ENCODE data around the gene QSER1. TPM values are rescaled to one million over a fixed set of nuclear protein-coding genes. Genes with fewer than 3 reads are reported as not detected.

The QSER1 gene
- total RNA-seq, 1 experiment from 2014 or later = 54.8 TPM

- Mint-ChIP-seq H3K9me3 (ENCODE audit: low read depth, unreplicated experiment) (no peaks in the 10 kb centered on the region), H3K27me3 (ENCODE audit: unreplicated experiment) (no peaks in the 10 kb centered on the region)
Observed at GRCh38 chr11:32916994-32917393, 24.4 kb downstream of the QSER1 start.

GRCh38 chr11:32918427-32918826 is 25.8 kb downstream of the QSER1 start:
- no peak for TF ChIP-seq CTCF (IDR thresholded peaks at IDR 0.05; ENCODE audit: unreplicated experiment)
- H3K36me3 Mint-ChIP-seq (ENCODE audit: insufficient read depth, unreplicated experiment) = no peaks in the 10 kb centered on the region
- DNase-seq = no peak
- peak overlapping the region; percentile 52 for H3K27ac Mint-ChIP-seq (ENCODE audit: unreplicated experiment)
- peak overlapping the region; percentile 0 for H3K4me3 Mint-ChIP-seq (ENCODE audit: low read depth, unreplicated experiment)
- BruUV-seq (replicated peaks) = no TSS peak
- H3K4me1 Mint-ChIP-seq (ENCODE audit: low read depth, unreplicated experiment) = peaks cover 25% of the 10 kb centered on the region
- CTCF ChIA-PET = no interaction called here
- no peaks in the 10 kb centered on the region for H3K9me3 Mint-ChIP-seq (ENCODE audit: low read depth, unreplicated experiment)
- intact Hi-C loops (cut with micrococcal nuclease; ENCODE audit: unreplicated experiment) = no loop called here
- no peaks in the 10 kb centered on the region for H3K27me3 Mint-ChIP-seq (ENCODE audit: unreplicated experiment)

More at GRCh38 chr11:32916994-32917393, 24.4 kb downstream of the QSER1 start:
- intact Hi-C loops (cut with micrococcal nuclease; ENCODE audit: unreplicated experiment) = no loop called here
- Mint-ChIP-seq H3K4me1 (ENCODE audit: low read depth, unreplicated experiment) (peaks cover 26% of the 10 kb centered on the region), H3K27ac (ENCODE audit: unreplicated experiment) (no peak overlapping the region), H3K36me3 (ENCODE audit: insufficient read depth, unreplicated experiment) (no peaks in the 10 kb centered on the region), H3K4me3 (ENCODE audit: low read depth, unreplicated experiment) (no peak overlapping the region)
- no peak for DNase-seq
- no peak for TF ChIP-seq CTCF (IDR thresholded peaks at IDR 0.05; ENCODE audit: unreplicated experiment)
- CTCF ChIA-PET = interaction anchor here (0.6 kb wide), 1 partner anchor 15 kb away, joined by 3 read pairs; no protein-coding TSS in a partner anchor
- no TSS peak for BruUV-seq (replicated peaks)

GRCh38 chr11:32919338-32919737 is 26.7 kb downstream of the QSER1 start:
- Mint-ChIP-seq H3K36me3 (ENCODE audit: insufficient read depth, unreplicated experiment) (no peaks in the 10 kb centered on the region), H3K4me1 (ENCODE audit: low read depth, unreplicated experiment) (peaks cover 25% of the 10 kb centered on the region), H3K4me3 (ENCODE audit: low read depth, unreplicated experiment) (peak overlapping the region; percentile 30), H3K27me3 (ENCODE audit: unreplicated experiment) (no peaks in the 10 kb centered on the region), H3K9me3 (ENCODE audit: low read depth, unreplicated experiment) (no peaks in the 10 kb centered on the region), H3K27ac (ENCODE audit: unreplicated experiment) (peak overlapping the region; percentile 52)
- intact Hi-C loops (cut with micrococcal nuclease; ENCODE audit: unreplicated experiment) = no loop called here
- CTCF ChIA-PET = no interaction called here
- BruUV-seq (replicated peaks) = no TSS peak
- no peak for DNase-seq
- no peak for TF ChIP-seq CTCF (IDR thresholded peaks at IDR 0.05; ENCODE audit: unreplicated experiment)

GRCh38 chr11:32920570-32920969 is 28.0 kb downstream of the QSER1 start:
- Mint-ChIP-seq H3K9me3 (ENCODE audit: low read depth, unreplicated experiment) (no peaks in the 10 kb centered on the region), H3K36me3 (ENCODE audit: insufficient read depth, unreplicated experiment) (no peaks in the 10 kb centered on the region), H3K27me3 (ENCODE audit: unreplicated experiment) (no peaks in the 10 kb centered on the region), H3K4me1 (ENCODE audit: low read depth, unreplicated experiment) (peaks cover 25% of the 10 kb centered on the region), H3K27ac (ENCODE audit: unreplicated experiment) (no peak overlapping the region), H3K4me3 (ENCODE audit: low read depth, unreplicated experiment) (no peak overlapping the region)
- intact Hi-C loops (cut with micrococcal nuclease; ENCODE audit: unreplicated experiment) = no loop called here
- no peak for DNase-seq
- BruUV-seq (replicated peaks) = no TSS peak
- TF ChIP-seq CTCF (IDR thresholded peaks at IDR 0.05; ENCODE audit: unreplicated experiment) = no peak
- CTCF ChIA-PET = no interaction called here
